ENCODE data around the gene ESRRA. TPM values are rescaled to one million over a fixed set of nuclear protein-coding genes. Genes with fewer than 3 reads are reported as not detected.

Gene ESRRA
- total and polyA plus RNA-seq, 2 of the 13 experiments (the other 11 are each of a cell fraction or from before 2014, with no cell fraction given): 18.1 to 36.3 TPM

DNA sequence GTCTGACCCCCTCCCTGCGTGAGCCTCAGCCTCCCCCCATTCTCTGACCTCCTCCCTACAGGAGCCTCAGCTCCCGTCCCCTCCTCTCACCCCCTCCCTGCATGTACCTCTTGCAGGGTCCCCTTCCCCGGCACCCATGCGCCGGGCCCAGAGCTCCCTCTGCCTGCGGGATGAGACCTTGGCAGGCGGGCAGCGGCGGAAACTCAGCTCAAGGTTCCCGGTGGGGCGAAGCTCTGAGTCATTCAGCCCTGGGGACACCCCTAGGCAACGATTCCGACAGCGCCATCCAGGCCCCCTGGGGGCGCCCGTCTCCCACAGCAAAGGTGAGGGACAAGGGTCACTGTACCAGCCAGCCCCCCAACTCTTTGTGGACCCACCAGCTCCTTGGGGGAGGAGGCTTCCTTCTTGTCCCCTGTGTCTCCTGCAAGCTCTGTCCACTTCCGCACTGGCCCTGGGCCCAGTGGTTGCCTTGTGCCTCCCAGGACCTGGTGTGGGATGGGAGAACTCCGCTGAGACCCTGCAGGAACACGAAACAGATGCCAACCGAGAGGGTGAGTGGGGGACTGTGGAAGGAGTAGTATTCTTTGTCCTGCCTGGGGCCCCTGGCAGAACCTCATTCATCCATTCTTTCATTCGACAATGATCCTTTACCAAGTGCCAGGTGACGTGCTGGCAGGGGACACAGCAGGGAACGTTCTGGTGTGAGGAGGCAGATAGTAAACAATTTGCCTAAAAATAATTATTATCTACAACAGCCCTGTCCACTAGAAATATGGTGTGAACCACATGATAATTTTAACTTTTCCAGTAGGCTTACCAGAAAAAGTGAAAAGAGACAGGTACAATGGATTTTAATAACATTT is 50.0 kb downstream of the ESRRA start (continued):
- TF ChIP-seq SSRP1 (CRISPR knock-in tag; IDR thresholded peaks at IDR 0.05) (no peak), ZNF232 (CRISPR knock-in tag; IDR thresholded peaks at IDR 0.05; ENCODE audit: borderline replicate concordance) (no peak), ZNF335 (CRISPR knock-in tag; IDR thresholded peaks at IDR 0.05) (no peak), NCOA2 (CRISPR knock-in tag; IDR thresholded peaks at IDR 0.05) (peak; percentile 34; the same call in 1 of the 2 replicates), ZNF574 (CRISPR knock-in tag; IDR thresholded peaks at IDR 0.05) (peak; percentile 57; the same call in 1 of the 2 replicates), ZNF674 (CRISPR knock-in tag; IDR thresholded peaks at IDR 0.05; ENCODE audit: low read depth) (no peak), ZBTB7A (CRISPR knock-in tag; IDR thresholded peaks at IDR 0.05) (peak; percentile 92), ATRX (CRISPR knock-in tag; IDR thresholded peaks at IDR 0.05; ENCODE audit: borderline replicate concordance) (no peak), RNF2 (conservative IDR thresholded peaks at IDR 0.05; ENCODE audit: low read depth) (0 out of 2 replicates have a peak, but pooled peaks have one; percentile 24), ATF1 (CRISPR knock-in tag; IDR thresholded peaks at IDR 0.05) (no peak), ETS1 (CRISPR knock-in tag; IDR thresholded peaks at IDR 0.05) (no peak), HOXD1 (CRISPR knock-in tag; IDR thresholded peaks at IDR 0.05) (0 out of 2 replicates have a peak, but pooled peaks have one; percentile 45), KDM4B (CRISPR knock-in tag; IDR thresholded peaks at IDR 0.05) (peak; percentile 64; the same call in 1 of the 2 replicates), ZNF414 (CRISPR knock-in tag; IDR thresholded peaks at IDR 0.05) (no peak), TCF7 (IDR thresholded peaks at IDR 0.05; ENCODE audit: low read depth) (no peak), BCL3 (CRISPR knock-in tag; IDR thresholded peaks at IDR 0.05) (no peak), CENPX (CRISPR knock-in tag; IDR thresholded peaks at IDR 0.05) (no peak), ZNF713 (CRISPR knock-in tag; IDR thresholded peaks at IDR 0.05) (no peak), CEBPG (CRISPR knock-in tag; IDR thresholded peaks at IDR 0.05) (peak; percentile 57), GABPA (IDR thresholded peaks at IDR 0.05; ENCODE audit: low read depth, low read length) (no peak), GABPA (CRISPR knock-in tag; IDR thresholded peaks at IDR 0.05; ENCODE audit: low read depth) (peak; percentile 72), ZFYVE20 (CRISPR knock-in tag; IDR thresholded peaks at IDR 0.05; ENCODE audit: borderline replicate concordance, low read depth) (no peak)
- TF ChIP-seq, protein P1, sequence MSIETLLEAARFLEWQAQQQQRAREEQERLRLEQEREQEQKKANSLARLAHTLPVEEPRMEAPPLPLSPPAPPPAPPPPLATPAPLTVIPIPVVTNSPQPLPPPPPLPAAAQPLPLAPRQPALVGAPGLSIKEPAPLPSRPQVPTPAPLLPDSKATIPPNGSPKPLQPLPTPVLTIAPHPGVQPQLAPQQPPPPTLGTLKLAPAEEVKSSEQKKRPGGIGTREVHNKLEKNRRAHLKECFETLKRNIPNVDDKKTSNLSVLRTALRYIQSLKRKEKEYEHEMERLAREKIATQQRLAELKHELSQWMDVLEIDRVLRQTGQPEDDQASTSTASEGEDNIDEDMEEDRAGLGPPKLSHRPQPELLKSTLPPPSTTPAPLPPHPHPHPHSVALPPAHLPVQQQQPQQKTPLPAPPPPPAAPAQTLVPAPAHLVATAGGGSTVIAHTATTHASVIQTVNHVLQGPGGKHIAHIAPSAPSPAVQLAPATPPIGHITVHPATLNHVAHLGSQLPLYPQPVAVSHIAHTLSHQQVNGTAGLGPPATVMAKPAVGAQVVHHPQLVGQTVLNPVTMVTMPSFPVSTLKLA (IDR thresholded peaks at IDR 0.05): no peak
- TF ChIP-seq, protein P2, sequence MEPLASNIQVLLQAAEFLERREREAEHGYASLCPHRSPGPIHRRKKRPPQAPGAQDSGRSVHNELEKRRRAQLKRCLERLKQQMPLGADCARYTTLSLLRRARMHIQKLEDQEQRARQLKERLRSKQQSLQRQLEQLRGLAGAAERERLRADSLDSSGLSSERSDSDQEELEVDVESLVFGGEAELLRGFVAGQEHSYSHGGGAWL (CRISPR knock-in tag; IDR thresholded peaks at IDR 0.05): peak; percentile 33; the same call in 1 of the 2 replicates
